Amniotic epithelial cell (primary cell): Measurements from ENCODE around the gene SDCCAG8.

Experiments
- DNase-seq: peaks from one replicate; pipeline ENCODE4 v3.0.0-alpha.2; 2010; ENCODE audit warnings: low read depth

SDCCAG8 gene

GRCh38 chr1:243505986-243506689 is 250.3 kb downstream of the SDCCAG8 start:
- no peak for DNase-seq

GRCh38 chr1:243507001-243507671 is 251.3 kb downstream of the SDCCAG8 start:
- DNase-seq, result no peak

- no peak for DNase-seq
Measured at GRCh38 chr1:243507672-243508302, 251.9 kb downstream of the SDCCAG8 start.

GRCh38 chr1:243508303-243508713 is 252.5 kb downstream of the SDCCAG8 start:
- no peak for DNase-seq

- DNase-seq, result no peak
Measured at GRCh38 chr1:243508943-243509342, 253.1 kb downstream of the SDCCAG8 start.

- no peak for DNase-seq
Measured at GRCh38 chr1:243510928-243511327, 255.1 kb downstream of the SDCCAG8 start.

GRCh38 chr1:243513726-243514491 is 258.1 kb downstream of the SDCCAG8 start:
- peak; percentile 80 for DNase-seq

GRCh38 chr1:243514927-243515326 is 259.1 kb downstream of the SDCCAG8 start:
- DNase-seq, result no peak

DNA sequence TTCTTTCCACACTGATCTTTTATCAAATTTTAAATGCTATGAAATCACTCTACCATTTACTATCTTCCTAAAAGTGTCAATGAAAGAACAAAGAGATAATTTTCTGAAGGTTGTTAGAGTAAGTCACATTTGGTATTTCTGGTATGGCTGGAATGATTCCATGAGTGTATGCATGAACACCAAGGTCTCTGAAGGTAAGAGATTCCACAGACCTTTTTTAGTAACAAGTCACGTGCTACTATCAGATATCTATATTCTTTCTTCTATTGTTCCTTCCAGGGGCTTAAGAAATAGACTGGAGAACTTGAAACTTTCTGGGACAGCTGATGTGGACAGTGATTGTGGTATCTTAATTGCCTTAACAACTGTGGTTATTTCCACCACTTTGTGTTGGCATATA is 265.0 kb downstream of the SDCCAG8 start:
- DNase-seq, result no peak

DNA sequence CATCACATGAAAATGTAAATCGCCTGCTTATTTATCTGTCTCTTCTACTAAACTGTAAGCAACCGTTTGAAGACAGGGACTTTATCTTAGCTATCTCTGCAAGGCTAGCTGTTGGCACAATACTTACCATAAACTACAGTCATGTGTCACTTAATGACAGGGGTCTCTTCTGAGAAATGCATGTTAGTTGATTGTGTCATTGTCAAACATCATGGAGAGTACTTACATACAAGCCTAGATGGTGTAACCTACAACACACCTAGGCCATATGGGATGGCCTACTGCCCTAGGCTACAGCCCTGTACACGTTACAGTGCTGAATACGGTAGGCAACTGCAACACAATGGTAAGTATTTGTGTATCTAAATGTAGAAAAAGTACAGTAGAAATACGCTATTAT is 267.9 kb downstream of the SDCCAG8 start:
- DNase-seq, result no peak

DNA sequence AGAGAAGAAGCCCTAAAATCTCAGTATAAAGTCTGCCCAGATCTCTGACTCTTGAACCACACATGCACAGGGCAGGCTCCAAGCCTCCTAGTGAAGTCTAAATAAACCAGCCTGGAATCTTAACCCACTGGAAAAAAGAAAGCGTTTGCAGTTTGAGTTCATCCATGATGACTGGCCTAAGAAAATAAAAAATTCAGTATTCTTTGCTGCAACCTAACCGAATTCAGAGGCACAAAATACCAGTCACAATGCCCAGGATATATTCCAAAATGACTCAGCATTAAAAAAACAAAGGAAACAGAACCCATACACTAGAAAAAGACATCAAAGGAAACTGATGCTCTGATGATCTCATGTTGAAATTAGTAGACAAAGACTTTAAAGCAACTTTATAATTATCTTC is 269.2 kb downstream of the SDCCAG8 start:
- DNase-seq, result peak; percentile 43

DNA sequence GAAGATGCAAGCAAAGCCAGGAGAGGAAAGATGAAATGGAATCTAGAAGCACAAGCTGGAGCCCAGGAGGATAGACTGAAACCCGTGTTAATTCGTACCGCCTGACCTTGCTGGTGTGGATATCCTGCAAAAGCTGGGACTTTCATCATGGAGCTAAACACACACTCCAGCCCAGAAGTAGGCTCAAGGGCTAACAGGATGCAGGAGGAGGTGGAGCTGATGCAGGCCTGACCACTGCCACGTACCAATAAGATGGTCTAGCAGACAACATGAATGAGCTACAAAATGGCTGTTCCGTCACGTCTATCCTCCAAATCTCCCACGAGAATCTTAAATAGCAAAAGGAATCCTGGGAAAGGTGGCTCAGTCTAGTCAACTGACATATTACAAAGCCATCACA is 270.3 kb downstream of the SDCCAG8 start:
- DNase-seq, result no peak

GRCh38 chr1:243528459-243529121 is 272.7 kb downstream of the SDCCAG8 start:
- no peak for DNase-seq

DNA sequence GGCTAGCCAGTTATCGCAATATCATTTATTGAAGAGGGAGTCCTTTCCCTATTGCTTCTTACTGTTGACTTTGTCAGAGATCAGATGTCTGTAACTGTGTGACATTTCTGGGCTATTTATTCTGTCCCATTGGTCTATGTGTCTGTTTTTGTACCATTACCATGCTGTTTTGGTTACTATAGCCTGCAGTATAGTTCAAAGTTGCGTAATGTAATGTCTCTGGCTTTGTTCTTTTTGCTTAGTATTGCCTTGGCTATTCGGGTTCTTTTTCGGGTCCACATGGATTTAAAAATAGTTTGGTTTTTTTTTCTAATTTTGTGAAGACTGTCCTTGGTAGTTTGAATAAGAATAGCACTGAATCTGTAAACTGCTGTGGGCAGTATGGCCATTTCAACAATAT is 273.7 kb downstream of the SDCCAG8 start:
- no peak for DNase-seq

DNA sequence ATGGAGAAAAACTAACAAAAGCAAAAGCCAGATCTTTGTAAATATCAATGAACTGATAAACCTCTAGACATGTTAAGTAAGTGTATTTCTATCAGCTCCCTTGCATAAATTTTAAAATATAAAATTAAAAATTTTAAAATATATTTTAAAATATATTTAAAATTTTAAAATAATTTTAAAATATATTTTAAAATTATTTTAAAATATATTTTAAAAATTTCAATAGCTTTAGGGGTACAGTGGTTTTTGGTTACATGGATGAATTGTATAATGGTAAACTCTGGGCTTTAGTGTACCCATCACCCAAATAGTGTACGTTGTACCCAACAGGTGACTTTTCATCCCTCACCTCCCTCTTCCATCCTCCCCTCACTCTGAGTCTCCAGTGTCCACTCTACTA is 279.2 kb downstream of the SDCCAG8 start:
- DNase-seq, result no peak

DNA sequence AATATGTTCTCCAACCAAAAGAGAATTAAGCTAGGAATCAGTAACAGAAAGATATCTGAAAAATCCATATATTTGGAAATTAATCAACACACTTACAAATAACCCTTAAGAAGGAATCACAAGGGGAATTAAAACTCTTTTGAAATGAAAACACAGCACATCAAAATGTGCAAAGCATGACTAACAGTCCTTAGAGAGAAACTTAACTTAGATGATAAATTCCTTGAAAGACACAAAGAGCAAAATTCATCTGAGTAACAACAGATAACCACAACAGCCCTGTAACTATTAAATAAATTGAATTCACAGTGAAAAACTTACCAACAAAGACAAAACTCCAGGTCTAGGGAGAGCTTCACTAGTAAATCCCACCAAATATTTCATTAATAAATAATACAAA is 283.8 kb downstream of the SDCCAG8 start:
- DNase-seq, result peak; percentile 37

DNA sequence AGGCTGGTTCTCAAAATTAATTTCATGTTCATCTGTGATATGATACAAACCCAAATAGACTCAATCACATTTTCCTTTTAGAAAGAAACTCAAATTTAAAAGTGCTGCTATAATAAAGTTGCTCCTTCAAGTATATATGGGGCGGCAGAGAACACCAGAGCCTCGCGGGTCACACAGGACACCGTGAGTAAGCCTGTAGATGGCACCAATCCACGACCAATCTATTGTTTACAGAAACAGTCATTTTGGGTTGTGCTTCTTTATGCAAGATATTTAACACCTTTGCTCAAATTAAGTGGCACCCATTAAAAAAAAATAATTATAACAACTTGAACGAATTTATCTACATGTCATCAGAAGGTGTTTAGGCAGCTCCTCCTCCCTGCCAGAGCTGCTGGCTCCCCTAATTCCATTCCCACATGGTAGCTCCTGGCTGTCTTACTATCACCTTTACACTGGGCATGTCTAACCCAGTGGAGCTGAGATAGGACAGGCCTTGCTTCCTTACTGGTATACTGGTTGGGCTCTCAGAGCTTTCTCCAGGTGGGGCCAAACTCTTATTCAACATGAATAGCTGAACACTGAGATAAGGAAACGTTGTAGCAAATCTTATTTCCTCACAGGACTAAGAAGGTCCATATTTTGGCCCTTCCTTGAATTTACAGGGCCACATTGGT is 287.0 kb downstream of the SDCCAG8 start:
- no peak for DNase-seq

GRCh38 chr1:243543501-243543900 is 287.7 kb downstream of the SDCCAG8 start:
- no peak for DNase-seq

GRCh38 chr1:243546457-243546856 is 290.6 kb downstream of the SDCCAG8 start:
- no peak for DNase-seq

DNA sequence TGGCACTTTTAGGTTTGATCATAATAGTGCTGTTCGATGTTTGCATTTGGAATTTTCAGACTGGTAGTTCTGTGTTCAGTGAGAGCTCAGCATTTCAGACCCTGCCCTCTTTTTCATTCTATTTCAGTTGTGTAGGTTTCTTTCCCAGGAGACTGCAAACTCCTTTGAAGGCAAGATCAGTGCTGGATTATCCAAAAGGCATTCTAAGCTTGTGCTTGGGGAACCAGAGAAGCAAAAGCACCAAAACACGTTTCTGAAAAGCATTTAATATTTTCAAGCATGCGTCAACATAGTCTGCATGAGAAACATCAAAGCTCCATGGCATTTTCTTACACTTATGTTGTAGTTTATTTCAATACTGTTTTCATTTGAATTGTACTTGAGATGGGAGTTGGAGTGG is 292.1 kb downstream of the SDCCAG8 start:
- no peak for DNase-seq

GRCh38 chr1:243548516-243548915 is 292.7 kb downstream of the SDCCAG8 start:
- DNase-seq, result peak; percentile 45
